Hepatocyte (in vitro differentiated cells): ENCODE data around the gene AGGF1.

Experiments
- EZH2 ChIP-seq: fragments of 200-600 bp; sonication (generic); IDR thresholded peaks from 2 replicates; pipeline ENCODE4 v1.6.1; 2016; ENCODE audit warnings: antibody characterized with exemption, mild to moderate bottlenecking, borderline replicate concordance
- EZH2phosphoT487 ChIP-seq: fragments of 200-600 bp; sonication (generic); IDR thresholded peaks from one replicate; pipeline ENCODE4 v1.6.1; 2018; ENCODE audit warnings: antibody characterized with exemption, mild to moderate bottlenecking, low read depth, moderate library complexity; ENCODE audit not compliant: unreplicated experiment, severe bottlenecking
- TF ChIP-seq, protein P1 (sequence below): fragments of 200-600 bp; sonication (generic); IDR thresholded peaks from 2 replicates; pipeline ENCODE4 v1.5.1; 2016; ENCODE audit warnings: antibody characterized with exemption, mild to moderate bottlenecking; ENCODE audit not compliant: poor library complexity

DNA sequence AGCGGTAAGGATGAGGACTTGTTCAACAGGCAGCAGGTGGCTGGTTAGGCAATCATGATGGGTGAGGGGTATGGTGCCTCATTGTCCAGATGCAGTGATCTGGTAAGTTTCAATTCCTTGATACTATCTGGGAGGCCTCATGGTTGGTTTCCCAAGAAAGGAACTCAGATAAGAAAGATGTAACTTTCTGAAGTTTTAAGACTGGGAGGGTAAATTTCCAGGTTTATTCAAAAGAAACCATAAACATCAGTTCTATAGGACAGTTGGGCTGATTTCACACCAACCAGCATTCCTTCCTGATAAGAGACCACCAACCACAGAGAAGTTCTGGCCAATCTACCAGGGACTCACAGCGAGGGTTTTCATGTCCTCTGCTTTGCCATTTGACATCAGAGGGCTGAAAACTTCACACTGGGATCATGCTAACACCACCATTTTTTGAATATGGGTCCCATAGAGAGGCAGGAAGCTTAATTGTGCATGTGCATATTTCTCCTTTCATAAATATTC, 773 bp upstream of the AGGF1 start:
- TF ChIP-seq, protein P1, sequence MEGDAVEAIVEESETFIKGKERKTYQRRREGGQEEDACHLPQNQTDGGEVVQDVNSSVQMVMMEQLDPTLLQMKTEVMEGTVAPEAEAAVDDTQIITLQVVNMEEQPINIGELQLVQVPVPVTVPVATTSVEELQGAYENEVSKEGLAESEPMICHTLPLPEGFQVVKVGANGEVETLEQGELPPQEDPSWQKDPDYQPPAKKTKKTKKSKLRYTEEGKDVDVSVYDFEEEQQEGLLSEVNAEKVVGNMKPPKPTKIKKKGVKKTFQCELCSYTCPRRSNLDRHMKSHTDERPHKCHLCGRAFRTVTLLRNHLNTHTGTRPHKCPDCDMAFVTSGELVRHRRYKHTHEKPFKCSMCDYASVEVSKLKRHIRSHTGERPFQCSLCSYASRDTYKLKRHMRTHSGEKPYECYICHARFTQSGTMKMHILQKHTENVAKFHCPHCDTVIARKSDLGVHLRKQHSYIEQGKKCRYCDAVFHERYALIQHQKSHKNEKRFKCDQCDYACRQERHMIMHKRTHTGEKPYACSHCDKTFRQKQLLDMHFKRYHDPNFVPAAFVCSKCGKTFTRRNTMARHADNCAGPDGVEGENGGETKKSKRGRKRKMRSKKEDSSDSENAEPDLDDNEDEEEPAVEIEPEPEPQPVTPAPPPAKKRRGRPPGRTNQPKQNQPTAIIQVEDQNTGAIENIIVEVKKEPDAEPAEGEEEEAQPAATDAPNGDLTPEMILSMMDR = no peak
- TF ChIP-seq EZH2 (no peak), EZH2phosphoT487 (no peak)
